Left lung (tissue), 10 donors: ENCODE results near the gene NLRC5. TPM values are rescaled to one million over a fixed set of nuclear protein-coding genes. Genes with fewer than 3 reads are reported as not detected.
A peak's percentile ranks its signal among the peaks of the same experiment; 100 is the strongest.

Experiments used
- ATAC-seq: fragments of 200-7000 bp; cut with Tn5 transposase; one replicate; pipeline ENCODE4 v1.9.1; 2020; ENCODE audit warnings: moderate library complexity
- DNase-seq, 4 donors: peaks; one replicate each; pipeline ENCODE4 v3.0.0-alpha.2; 2013 to 2020
- H3K27ac ChIP-seq, 2 donors: fragments of 200-600 bp; sonication (generic) in 1 of 2; one replicate each; pipeline versions ENCODE4 v1.5.0 to v1.8.0; 2020 to 2021
- H3K27me3 ChIP-seq, 2 donors: fragments of 200-600 bp; sonication (generic) in 1 of 2; one replicate each; pipeline versions ENCODE4 v1.5.0 to v1.8.0; 2020 to 2021
- H3K36me3 ChIP-seq, 2 donors: fragments of 200-600 bp; sonication (generic) in 1 of 2; one replicate each; pipeline versions ENCODE4 v1.5.0 to v1.8.0; 2020 to 2021
- H3K4me1 ChIP-seq, 2 donors: fragments of 200-600 bp; one replicate each; pipeline ENCODE4 v1.8.0; 2021
- H3K4me3 ChIP-seq, 2 donors: fragments of 200-600 bp; sonication (generic) in 1 of 2; one replicate each; pipeline versions ENCODE4 v1.5.0 to v1.8.0; 2020 to 2021; ENCODE audit warnings: mild to moderate bottlenecking in 1 of 2
- H3K9me3 ChIP-seq, 2 donors: fragments of 200-600 bp; sonication (generic) in 1 of 2; one replicate each; pipeline versions ENCODE4 v1.5.0 to v1.8.0; 2020 to 2021
- intact Hi-C, 2 donors: fragments of 100-400 bp; cut with DNase I; formaldehyde crosslinking; loops; one replicate each; pipeline versions ENCODE4 v1.11.2 to v1.14.2; 2022
- polyA plus RNA-seq, 6 donors: library from polyadenylated mRNA; unstranded; fragments of 120-200 nt; gene quantifications; one replicate each; pipeline ENCODE4 v1.2.1, GENCODE V29; 2013; ENCODE audit not compliant: insufficient read length in 6 of 6
- total RNA-seq, 2 donors: library from RNA; stranded (reverse); fragmentation: NEBNext Ultra II Directional; extraction: Animal tissue kit (Norgen Biotek cat#: 25700); gene quantifications; one replicate each; pipeline ENCODE4 v1.2.1, GENCODE V29; 2021
- TF ChIP-seq, protein P1 (sequence below), 2 donors: fragments of 200-600 bp; sonication (generic) in 1 of 2; IDR thresholded peaks; one replicate each; pipeline versions ENCODE4 v1.5.0 to v1.8.0; 2021; ENCODE audit warnings: antibody characterized with exemption in 2 of 2
- donor health status: DM: no; HTN: yes; CAD: no.
- donor health status: DM: no; HTN: no; CAD: no.

NLRC5 gene
- total and polyA plus RNA-seq, 8 donors, result 9.8 to 93.3 (median 12.9) TPM

- intact Hi-C loops, result no loop called here
- DNase-seq, result no peak
- Histone ChIP-seq H3K27me3 (no peaks in the 10 kb centered on the region), H3K4me3 (no peak overlapping the region), H3K9me3 (no peaks in the 10 kb centered on the region), H3K4me1 (peaks cover 0 to 39% of the 10 kb centered on the region in 2 donors), H3K27ac (peak overlapping the region in 1 of 2 donors; percentile 34), H3K36me3 (peaks cover 0 to 70% of the 10 kb centered on the region in 2 donors)
- TF ChIP-seq, protein P1, sequence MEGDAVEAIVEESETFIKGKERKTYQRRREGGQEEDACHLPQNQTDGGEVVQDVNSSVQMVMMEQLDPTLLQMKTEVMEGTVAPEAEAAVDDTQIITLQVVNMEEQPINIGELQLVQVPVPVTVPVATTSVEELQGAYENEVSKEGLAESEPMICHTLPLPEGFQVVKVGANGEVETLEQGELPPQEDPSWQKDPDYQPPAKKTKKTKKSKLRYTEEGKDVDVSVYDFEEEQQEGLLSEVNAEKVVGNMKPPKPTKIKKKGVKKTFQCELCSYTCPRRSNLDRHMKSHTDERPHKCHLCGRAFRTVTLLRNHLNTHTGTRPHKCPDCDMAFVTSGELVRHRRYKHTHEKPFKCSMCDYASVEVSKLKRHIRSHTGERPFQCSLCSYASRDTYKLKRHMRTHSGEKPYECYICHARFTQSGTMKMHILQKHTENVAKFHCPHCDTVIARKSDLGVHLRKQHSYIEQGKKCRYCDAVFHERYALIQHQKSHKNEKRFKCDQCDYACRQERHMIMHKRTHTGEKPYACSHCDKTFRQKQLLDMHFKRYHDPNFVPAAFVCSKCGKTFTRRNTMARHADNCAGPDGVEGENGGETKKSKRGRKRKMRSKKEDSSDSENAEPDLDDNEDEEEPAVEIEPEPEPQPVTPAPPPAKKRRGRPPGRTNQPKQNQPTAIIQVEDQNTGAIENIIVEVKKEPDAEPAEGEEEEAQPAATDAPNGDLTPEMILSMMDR (IDR thresholded peaks at IDR 0.05), result no peak
- ATAC-seq, result no peak
Measured at GRCh38 chr16:57115168-57115513, 125.8 kb downstream of the NLRC5 start.

GRCh38 chr16:57115514-57116182, 126.3 kb downstream of the NLRC5 start:
- TF ChIP-seq, protein P1 (IDR thresholded peaks at IDR 0.05), result no peak
- H3K4me1 ChIP-seq, result peaks cover 0 to 35% of the 10 kb centered on the region in 2 donors
- H3K27ac ChIP-seq, result peak overlapping the region; percentile 13 to 34
- DNase-seq (peak in 2 of 4 donors; percentile 61 to 90), ATAC-seq (peak; percentile 43)
- intact Hi-C loops, result no loop called here
- H3K9me3 ChIP-seq, result no peaks in the 10 kb centered on the region
- H3K36me3 ChIP-seq, result peaks cover 0 to 74% of the 10 kb centered on the region in 2 donors
- no peaks in the 10 kb centered on the region for H3K27me3 ChIP-seq
- no peak overlapping the region for H3K4me3 ChIP-seq

DNA sequence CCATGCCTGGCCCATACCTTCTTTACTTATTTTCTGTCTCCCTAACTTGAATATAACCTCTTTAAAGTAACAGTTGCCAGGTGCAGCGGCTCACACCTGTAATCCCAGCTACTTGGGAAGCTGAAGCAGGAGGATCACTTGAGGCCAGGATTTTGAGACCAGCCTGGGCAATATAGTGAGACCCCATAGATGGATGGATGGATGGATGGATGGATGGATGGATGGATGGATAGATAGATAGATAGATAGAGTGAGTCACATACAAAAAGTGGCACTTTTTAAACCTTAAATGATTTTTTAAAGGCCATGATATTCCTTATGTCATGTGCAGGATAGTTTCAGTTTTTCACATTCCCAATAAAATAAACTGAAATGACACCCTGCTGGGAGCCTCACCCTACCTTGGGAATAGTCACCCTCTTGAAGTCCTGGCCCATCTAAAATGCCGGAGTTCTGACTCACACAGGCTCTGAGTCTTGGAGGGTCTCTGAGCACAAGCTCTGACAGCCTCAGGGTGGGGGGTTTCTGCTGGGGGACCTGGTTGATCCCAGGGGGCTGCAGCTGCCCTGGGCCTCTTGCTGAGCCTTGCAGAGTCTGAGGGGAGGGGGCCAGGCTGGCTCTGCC, 129.2 kb downstream of the NLRC5 start:
- Histone ChIP-seq H3K4me3 (no peak overlapping the region), H3K4me1 (peaks cover 0 to 22% of the 10 kb centered on the region in 2 donors), H3K27me3 (no peaks in the 10 kb centered on the region), H3K36me3 (peaks cover 0 to 95% of the 10 kb centered on the region in 2 donors), H3K9me3 (no peaks in the 10 kb centered on the region), H3K27ac (no peak overlapping the region)
- DNase-seq, result no peak
- intact Hi-C loops, result no loop called here
- TF ChIP-seq, protein P1 (IDR thresholded peaks at IDR 0.05), result no peak
- no peak for ATAC-seq

GRCh38 chr16:57123216-57123973, 134.0 kb downstream of the NLRC5 start:
- Histone ChIP-seq H3K27ac (peak overlapping the region; percentile 64 to 72), H3K4me1 (peaks cover 0 to 16% of the 10 kb centered on the region in 2 donors), H3K36me3 (peaks cover 0 to 86% of the 10 kb centered on the region in 2 donors), H3K4me3 (no peak overlapping the region), H3K27me3 (no peaks in the 10 kb centered on the region), H3K9me3 (no peaks in the 10 kb centered on the region)
- DNase-seq, result no peak
- TF ChIP-seq, protein P1 (IDR thresholded peaks at IDR 0.05), result no peak
- peak; percentile 5 for ATAC-seq
- intact Hi-C loops, result no loop called here
